Measurements from ENCODE around the gene ZBTB14.

Gene ZBTB14

DNA sequence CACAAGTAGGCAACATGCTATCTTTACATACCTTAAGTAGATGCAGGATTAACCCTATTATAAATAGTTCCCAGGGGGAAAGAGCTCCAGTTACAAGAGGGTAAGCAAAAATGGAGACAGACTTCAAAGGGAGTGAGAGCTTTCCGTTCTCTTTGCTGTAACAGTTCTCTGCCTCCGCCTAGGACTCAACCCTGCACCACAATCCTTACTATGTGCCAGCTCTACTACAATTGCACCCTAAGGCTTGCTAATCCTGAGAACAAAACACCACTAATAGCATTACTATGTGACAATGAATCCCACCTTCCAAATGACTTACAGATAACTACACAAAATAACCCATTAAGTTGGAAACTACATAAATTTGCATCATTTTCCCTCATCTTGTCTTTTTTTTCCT lies 7.7 kb downstream of the ZBTB14 start:
- DNase-seq: no peak

DNA sequence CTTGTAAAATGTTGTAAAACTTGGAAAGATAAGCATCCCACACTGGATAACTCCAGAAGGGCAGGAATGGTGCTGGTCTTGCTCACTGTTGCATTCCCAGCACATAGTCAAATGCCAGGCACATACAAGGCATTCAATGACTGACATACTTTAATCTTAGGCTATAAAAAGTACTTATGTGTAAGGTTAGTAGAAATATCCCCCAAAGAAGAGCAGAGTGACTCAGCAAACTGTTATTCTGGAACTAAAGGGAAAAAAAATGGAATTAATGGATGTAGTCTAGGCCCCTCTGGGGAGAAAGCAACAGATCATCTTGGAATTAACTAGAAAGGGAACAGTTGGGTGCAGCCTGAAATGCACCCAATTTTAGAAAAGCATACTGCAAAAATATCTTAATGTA lies 9.0 kb downstream of the ZBTB14 start:
- no peak for DNase-seq

DNA sequence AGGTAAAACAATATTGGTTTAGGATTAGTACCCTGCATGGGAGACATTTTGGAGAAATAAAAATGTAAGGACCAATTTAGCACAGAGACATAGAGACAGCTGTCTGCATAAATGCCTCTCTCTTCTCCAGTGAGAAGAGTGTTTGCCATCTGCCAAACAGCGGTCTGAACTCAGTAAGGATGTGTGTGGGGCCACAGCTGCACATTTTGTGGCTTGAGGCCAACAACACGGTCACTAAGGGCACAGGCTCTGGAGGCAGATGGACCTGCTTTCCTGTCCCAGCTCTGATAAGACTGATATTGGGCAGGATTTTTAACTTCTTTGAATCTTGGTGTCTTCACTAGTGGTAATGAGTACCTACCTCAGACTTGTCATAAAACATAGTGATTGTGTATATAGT lies 10.2 kb downstream of the ZBTB14 start:
- DNase-seq: no peak

DNA sequence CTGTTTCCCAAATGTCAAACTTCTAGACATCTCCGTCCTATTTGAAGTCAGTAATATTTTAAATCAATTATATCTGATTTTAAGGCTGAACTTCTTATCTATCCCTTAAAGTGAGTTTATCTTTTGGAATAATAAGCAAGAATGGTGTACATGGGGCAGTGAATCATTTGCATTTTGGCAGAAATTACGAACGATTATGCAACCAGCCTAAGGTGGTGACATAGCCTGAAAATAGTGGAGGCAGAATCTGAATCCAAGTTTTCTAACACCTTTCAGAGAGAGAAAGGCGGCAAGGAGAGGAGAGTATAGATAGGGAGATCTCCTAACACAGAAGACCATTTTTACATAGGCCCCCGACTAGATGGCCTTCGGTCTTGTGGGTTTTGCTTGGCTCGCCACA lies 10.7 kb downstream of the ZBTB14 start:
- no peak for DNase-seq

DNA sequence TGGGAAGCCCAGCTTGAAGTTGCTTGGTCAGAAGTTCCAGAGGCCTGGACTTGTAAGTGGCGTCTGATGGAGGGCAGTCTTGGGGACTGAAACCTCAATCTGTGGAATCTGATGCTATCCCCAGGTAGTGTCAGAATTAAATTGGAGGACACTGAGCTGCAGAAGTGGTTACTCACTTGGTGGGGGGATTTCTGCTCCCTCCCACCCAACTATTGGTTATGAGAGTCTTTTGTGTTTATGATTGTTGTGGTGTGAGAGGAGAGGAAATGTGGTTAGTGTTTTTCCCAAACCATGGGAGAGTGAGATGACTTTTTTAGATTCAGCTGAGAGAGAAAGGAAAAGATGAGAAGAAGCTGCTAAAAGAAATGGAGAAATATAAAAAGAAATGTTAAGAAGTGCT lies 12.8 kb downstream of the ZBTB14 start:
- DNase-seq: no peak

DNA sequence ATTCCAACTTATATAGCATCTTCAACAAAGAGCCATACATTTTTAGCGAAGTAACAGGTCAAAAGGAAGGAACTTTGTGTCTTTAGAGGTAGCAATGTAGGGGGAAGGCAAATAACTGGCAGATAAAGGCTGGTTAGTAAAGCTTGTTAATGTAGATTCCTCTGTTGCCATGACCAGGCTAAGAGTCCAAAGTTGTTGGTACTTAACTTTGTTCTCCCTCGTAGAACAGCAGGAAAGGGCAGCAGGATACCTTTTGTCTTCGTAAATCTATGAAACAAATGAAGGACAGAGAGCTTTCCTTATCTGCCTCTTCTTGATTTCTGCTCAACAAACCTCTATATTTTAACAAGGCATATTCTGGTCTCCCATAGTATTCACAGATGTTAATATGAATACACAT lies 18.6 kb downstream of the ZBTB14 start:
- DNase-seq: no peak

DNA sequence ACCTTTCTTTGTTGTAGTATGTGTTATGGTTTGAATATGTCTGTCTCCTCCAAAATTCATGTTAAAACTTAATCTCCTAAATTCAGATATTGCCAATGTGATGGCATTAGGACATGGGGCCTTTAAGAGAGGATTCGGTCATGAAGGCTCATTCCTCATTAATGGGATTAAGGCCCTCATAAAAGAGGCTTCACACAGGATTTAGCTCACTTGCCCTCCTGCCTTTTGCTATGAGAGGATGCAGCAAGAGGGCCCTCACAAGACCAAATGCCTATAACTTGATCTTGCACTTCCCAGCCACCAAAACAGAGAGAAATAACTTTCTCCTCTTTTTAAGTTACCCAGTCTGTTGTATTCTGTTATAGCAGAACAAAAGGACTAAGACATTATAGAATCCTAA lies 19.7 kb downstream of the ZBTB14 start:
- DNase-seq: no peak

DNA sequence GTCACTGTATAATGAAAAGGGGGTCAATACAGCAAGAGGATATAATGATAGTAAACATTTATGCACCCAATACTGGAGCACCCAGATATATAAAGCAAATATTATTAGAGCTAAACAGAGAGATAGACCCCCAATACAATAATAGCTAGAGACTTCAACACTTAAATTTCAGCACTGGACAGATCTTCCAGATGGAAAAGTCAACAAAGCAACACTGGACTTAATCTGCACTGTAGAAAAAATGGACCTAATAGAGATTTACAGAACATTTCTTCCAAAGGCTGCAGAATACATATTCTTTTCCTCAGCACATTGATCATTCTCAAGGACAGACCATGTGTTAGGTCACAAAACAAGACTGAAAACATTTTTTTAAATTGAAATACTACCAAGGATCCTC lies 26.7 kb downstream of the ZBTB14 start:
- no peak for DNase-seq

DNA sequence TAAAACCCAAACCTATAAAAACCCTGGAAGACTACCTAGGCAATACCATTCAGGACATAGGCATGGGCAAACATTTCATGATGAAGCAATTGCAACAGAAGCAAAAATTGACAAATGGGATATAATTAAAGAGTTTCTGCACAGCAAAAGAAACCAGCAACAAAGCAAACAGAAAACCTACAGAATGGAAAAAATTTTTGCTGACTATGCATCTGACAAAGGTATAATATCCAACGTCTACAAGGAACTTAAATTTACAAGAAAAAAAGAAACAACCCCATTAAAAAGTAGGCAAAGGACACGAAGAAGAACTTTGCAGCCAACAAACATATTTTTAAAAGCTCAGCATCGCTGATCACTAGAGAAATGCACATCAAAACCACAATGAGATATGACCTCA lies 28.8 kb downstream of the ZBTB14 start:
- DNase-seq: no peak

DNA sequence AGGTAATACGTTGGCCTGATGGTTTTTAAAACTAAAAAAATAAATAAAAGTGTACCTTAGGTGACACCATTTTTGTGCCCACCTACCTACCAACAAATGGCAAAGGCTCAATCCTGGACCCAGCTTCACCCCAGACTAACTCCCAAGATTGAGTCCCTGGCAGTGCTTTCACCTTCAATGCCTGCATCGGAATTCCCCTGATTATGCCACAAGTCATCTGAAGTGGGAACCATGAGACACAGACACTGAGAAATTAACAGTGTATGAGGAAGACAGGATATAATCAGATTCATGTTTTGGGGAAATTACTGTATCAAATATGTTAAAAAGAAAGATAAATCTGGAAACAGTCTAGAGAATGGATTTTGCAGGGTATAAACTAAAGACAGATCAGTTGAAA lies 41.6 kb downstream of the ZBTB14 start:
- DNase-seq: no peak

DNA sequence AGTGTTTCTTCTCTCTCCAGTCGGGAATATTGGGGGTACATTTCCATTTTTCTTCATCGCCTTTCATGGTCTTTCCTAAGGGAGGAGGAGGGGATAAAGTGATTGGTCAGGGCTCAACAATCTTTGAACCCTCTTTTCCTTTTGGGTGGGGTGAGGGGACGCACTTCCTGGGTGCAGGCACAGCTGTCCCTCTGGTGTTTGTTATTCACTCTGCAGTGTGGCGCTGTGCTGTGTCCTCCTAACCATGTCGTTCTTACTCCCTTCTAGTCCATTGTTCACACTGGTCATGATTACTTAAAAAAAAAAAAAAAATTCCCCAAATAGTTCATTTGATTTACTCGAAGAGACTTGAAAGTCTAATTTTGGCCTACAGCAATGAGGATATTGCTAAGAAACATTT lies 44.4 kb downstream of the ZBTB14 start:
- no peak for DNase-seq

DNA sequence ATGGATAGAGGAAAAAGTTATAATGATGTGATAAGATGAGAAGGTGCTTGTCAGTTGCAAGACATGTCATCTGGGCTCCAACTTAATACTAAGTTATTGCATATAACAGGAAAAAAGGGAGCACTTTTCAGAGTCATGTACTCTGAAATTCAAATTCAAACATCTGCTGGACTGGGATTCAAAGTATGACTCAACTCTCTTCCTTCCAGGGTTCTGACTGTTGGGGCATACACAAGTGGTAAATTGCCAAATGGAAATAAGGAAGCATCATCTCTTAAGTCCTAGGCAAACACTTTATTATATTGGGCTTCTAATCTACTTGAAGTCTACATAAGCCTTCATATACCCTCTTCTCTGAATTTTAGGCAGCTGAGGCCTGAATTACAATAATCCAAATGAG lies 44.9 kb downstream of the ZBTB14 start:
- no peak for DNase-seq

DNA sequence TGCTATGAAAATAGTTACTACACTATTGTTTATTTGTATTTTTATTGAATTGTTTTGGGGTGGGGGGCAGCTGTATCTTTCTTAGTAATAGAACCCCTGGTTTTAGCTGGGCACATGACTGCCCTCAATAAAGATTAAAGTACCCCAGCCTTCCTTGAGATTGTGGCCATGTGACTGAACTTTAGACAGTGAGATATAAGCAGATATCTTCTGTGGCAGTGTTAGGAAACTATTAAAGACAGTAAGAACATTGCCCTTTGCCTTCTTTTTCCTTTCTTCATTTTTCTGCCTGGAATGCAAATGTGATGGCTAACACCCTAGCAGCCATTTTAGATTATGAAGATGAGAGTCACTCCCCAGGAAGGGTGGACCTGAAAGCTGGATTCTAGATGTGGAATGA lies 50.6 kb downstream of the ZBTB14 start:
- DNase-seq: no peak

DNA sequence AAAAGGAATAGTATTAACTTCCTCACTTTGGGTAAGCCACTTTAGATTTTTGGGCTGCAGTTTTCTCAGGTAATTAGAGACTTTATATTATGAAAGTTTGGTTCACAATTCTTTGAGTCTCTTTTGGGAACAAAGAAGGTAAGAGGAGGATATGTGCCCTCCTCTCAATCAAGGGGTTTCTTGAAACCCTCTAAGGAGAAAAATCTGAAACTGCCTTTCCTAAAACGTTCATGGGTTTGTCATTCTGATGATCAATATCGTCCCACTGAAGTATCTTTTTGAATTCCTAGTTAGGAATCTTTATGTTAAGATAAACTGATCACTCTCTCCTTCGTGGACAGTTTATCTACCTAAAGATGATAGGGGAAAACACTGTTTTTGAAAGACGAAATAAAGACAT lies 56.1 kb downstream of the ZBTB14 start:
- DNase-seq: no peak
